Endothelial cell (in vitro differentiated cells): ENCODE data around the gene TNFRSF25. TPM values are rescaled to one million over a fixed set of nuclear protein-coding genes. Genes with fewer than 3 reads are reported as not detected.
"Not testable (repeated sequence)": the region's sequence is repeated elsewhere in the genome, so short reads cannot be mapped to it uniquely, and the experiment has no call there.

Source experiments
- DNase-seq: peaks from one replicate; pipeline ENCODE4 v3.0.0; 2021; ENCODE audit warnings: low spot score
- H3K27ac Mint-ChIP-seq: one replicate; pipeline ENCODE4 v1.8.0; 2021; ENCODE audit warnings: mixed read lengths, inconsistent platforms; ENCODE audit not compliant: unreplicated experiment
- H3K27me3 Mint-ChIP-seq: one replicate; pipeline ENCODE4 v1.8.0; 2021; ENCODE audit warnings: mild to moderate bottlenecking, moderate library complexity, mixed read lengths, inconsistent platforms; ENCODE audit not compliant: unreplicated experiment
- H3K36me3 Mint-ChIP-seq: one replicate; pipeline ENCODE4 v1.8.0; 2021; ENCODE audit warnings: mild to moderate bottlenecking, low read depth, mixed read lengths, inconsistent platforms; ENCODE audit not compliant: unreplicated experiment
- H3K4me1 Mint-ChIP-seq: one replicate; pipeline ENCODE4 v1.8.0; 2021; ENCODE audit warnings: mild to moderate bottlenecking, mixed read lengths, inconsistent platforms; ENCODE audit not compliant: unreplicated experiment
- H3K4me3 Mint-ChIP-seq: one replicate; pipeline ENCODE4 v1.8.0; 2021; ENCODE audit warnings: mild to moderate bottlenecking, mixed read lengths, inconsistent platforms; ENCODE audit not compliant: unreplicated experiment
- H3K9me3 Mint-ChIP-seq: one replicate; pipeline ENCODE4 v1.8.0; 2021; ENCODE audit warnings: mixed read lengths, inconsistent platforms; ENCODE audit not compliant: unreplicated experiment
- total RNA-seq: library from RNA; stranded (reverse); fragmentation: NEBNext Ultra II Directional; extraction: Animal tissue kit (Norgen Biotek cat#: 25700); gene quantifications from one replicate; pipeline ENCODE4 v1.2.1, GENCODE V29; 2021; ENCODE audit not compliant: unreplicated experiment
- TF ChIP-seq, protein P1 (sequence below): fragments of 200-600 bp; sonication (generic); IDR thresholded peaks from one replicate; pipeline ENCODE4 v1.5.0; 2021; ENCODE audit warnings: antibody characterized with exemption; ENCODE audit not compliant: unreplicated experiment

The TNFRSF25 gene
- total RNA-seq, 1 donor from 2014 or later = 104 TPM

DNA sequence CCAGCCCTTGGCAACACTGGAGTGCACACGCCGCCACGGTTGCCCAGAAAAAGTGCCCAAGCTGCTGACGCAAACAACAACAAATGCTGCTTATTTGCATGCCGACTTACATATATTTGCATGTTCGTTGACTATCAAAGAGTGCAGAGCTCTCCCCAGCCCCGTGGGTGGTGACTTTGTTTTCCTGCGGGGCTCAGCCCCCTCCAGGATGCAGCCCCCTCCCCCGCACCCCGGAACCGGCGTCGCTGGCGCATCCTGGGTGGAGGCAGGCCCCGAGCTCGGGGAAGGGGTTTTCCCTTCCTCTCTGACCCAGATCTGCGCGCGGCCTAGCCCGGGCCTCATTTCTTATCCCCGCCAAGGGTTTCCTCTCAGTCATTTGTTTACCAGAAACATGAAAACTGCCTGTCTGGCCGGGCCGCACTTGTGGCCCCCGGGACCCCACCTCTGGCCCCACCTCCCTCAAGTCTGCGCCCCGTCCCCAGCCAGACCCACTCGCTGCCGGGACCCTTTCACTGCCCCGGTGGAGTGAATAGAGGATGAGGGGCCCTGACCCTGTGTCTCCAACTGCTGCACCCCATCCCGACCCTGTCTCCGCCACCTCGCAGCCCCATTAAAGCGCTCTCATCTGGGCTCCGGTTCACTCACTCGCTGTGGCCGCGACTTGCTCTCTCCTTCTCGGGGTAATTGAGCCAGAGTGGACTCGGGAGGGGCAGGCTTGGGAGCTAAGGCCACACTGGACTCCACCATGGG lies 5.5 kb downstream of the TNFRSF25 start:
- Mint-ChIP-seq H3K27me3 (peaks cover 10% of the 10 kb centered on the region), H3K27ac (peak overlapping the region; percentile 76), H3K36me3 (peaks cover 26% of the 10 kb centered on the region), H3K9me3 (no peaks in the 10 kb centered on the region), H3K4me1 (peaks cover 7% of the 10 kb centered on the region), H3K4me3 (peak overlapping the region; percentile 25)
- DNase-seq = no peak
- TF ChIP-seq, protein P1, sequence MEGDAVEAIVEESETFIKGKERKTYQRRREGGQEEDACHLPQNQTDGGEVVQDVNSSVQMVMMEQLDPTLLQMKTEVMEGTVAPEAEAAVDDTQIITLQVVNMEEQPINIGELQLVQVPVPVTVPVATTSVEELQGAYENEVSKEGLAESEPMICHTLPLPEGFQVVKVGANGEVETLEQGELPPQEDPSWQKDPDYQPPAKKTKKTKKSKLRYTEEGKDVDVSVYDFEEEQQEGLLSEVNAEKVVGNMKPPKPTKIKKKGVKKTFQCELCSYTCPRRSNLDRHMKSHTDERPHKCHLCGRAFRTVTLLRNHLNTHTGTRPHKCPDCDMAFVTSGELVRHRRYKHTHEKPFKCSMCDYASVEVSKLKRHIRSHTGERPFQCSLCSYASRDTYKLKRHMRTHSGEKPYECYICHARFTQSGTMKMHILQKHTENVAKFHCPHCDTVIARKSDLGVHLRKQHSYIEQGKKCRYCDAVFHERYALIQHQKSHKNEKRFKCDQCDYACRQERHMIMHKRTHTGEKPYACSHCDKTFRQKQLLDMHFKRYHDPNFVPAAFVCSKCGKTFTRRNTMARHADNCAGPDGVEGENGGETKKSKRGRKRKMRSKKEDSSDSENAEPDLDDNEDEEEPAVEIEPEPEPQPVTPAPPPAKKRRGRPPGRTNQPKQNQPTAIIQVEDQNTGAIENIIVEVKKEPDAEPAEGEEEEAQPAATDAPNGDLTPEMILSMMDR = no peak

DNA sequence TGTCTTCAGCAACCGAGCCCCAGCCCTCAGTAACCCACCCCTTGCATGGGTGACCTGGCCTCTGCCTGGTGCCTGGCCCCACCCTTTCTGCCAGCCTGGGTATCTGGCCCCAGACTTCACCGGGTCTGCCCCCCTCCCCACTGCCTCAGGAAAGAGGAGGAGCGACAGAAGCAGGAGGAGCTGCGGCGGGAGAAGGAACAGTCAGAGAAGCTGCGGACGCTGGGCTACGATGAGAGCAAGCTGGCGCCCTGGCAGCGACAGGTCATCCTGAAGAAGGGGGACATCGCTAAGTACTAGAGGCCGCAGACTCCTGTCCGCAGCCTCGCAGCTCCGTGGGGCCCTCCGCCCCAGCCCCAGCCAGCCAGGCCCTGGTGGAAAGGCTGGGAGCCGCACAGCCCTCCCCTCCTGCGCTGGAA lies 6.1 kb downstream of the TNFRSF25 start:
- no peak for DNase-seq
- Mint-ChIP-seq H3K4me3 (no peak overlapping the region), H3K36me3 (peaks cover 26% of the 10 kb centered on the region), H3K27me3 (peaks cover 10% of the 10 kb centered on the region), H3K9me3 (no peaks in the 10 kb centered on the region), H3K4me1 (peaks cover 7% of the 10 kb centered on the region), H3K27ac (no peak overlapping the region)
- TF ChIP-seq, protein P1 = no peak

DNA sequence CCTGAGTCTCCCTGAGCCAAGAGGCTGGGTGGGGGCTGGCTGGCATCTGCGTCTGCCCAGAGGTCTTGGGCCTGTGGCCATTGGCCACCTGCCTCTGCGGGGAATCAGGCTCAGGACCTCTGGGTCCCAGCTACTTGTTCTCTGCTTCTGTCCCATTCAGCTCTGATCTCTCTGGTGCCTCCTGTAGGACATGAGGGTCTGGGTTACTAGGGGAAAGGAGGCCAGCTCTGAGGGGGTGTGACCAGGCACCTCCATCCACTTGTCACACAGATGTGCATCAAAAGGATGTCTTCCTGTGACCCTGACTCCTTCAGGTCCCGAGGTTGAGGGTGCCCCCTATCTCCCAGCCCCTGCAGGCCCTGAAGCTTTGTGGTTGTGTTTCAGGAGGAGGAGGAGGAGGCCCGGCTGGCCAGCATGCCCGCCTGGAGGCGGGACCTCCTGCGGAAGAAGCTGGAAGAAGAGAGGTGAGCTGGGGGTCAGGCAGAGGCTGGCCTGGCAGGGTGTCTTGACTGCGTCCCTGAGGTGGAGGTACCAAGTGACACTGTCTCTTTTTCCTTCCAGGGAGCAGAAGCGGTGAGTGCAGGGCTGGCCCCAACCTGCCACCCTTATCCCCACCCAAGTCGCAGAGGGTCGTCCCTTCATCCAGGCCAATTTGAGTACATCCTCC lies 9.0 kb downstream of the TNFRSF25 start:
- peaks cover 5% of the 10 kb centered on the region for H3K4me1 Mint-ChIP-seq

DNA sequence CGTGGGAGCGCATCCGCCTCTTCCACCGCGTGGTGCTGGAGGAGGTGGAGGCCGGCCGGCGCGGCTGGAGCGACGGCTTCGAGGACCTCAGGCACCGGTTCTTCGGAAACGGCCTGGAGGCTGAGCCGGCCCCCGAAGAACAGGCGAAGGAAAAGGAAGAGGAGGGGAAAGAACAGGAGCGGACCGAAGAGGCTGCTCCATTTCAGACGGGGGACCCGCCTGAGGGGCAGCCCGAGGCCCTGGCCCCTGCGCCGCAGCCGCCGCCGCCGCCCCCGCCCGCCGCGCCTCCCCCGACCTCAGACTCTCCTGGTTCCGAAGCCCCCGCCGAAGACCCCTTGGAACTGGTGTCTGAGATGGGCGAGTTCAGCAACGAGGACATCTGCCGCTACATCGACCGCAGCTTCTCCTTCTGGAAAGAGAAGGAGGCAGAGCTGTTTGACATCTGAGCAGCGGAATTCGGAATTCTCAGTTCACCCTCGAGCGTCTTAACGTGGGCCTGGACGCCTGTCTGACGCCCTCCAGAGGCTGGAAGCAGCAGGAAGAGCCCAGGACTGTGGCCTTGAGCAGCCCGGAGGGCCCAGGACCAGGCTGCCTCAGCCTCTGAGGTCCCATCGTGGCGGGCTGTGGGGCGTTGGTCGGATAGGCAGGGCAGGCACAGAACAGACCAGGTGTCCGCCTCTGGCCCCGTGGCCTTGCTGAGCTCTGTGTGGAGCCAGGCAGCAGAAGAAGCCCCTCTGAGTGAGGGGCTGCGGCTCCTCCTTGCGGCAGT lies 10.0 kb downstream of the TNFRSF25 start:
- not testable (repeated sequence) for H3K9me3 Mint-ChIP-seq, H3K4me1 Mint-ChIP-seq, DNase-seq, H3K36me3 Mint-ChIP-seq, H3K4me3 Mint-ChIP-seq, H3K27ac Mint-ChIP-seq
- peaks cover 10% of the 10 kb centered on the region for H3K27me3 Mint-ChIP-seq

More for the DNA sequence above, 9.0 kb downstream of the TNFRSF25 start:
- H3K27ac Mint-ChIP-seq = no peak overlapping the region
- TF ChIP-seq, protein P1 = no peak
- DNase-seq = no peak
- peaks cover 6% of the 10 kb centered on the region for H3K36me3 Mint-ChIP-seq
- no peak overlapping the region for H3K4me3 Mint-ChIP-seq
- no peaks in the 10 kb centered on the region for H3K9me3 Mint-ChIP-seq
- H3K27me3 Mint-ChIP-seq = peaks cover 10% of the 10 kb centered on the region

DNA sequence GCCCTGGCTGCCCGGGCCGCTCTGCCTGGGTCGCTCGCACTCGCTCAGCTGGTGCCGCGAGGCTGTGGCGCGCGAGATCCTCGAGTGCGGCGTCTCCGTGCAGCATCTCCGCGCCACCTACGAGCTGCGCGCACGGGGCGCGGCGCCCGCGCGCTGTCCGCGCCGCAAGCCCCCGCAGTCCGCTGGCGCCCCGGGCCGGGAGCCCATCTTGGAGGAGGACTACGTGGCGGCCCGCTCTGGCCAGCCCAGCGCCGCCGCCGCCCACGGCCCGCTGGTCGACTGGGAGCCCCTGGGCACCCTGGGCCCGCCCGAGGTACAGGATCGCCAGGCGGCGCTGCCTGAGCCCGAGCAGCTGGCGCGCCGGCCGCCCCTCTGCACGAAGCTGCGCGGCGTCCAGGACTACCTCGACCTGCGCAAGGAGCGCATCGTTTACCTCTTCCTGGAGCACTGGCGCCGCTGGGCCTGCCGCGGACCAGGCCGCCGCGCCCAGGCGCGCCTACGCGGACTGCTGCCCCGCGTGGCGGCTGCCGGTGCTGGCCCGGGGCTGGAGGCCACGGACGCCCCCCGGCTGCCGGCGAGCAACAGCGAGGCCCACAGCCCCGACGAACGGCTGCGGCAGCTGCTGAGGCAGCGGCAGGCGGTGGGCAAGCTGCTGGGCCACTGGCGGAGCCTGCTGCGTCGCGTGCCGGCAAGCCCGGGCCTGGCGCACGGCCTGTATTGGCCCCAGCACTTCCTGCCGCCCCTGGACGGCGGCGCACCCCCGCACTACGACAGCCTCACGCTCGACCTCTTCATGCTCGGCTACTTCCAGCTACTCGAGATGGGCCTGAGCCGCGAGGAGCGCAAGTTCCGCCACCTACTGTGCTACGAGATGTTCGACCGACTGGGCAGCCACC lies 10.9 kb downstream of the TNFRSF25 start:
- Mint-ChIP-seq H3K4me3 (no peak overlapping the region), H3K36me3 (peaks cover 3% of the 10 kb centered on the region), H3K27ac (no peak overlapping the region), H3K27me3 (peaks cover 13% of the 10 kb centered on the region), H3K9me3 (no peaks in the 10 kb centered on the region), H3K4me1 (no peaks in the 10 kb centered on the region)
- TF ChIP-seq, protein P1 = peak; percentile 49
- DNase-seq = peak; percentile 64

DNA sequence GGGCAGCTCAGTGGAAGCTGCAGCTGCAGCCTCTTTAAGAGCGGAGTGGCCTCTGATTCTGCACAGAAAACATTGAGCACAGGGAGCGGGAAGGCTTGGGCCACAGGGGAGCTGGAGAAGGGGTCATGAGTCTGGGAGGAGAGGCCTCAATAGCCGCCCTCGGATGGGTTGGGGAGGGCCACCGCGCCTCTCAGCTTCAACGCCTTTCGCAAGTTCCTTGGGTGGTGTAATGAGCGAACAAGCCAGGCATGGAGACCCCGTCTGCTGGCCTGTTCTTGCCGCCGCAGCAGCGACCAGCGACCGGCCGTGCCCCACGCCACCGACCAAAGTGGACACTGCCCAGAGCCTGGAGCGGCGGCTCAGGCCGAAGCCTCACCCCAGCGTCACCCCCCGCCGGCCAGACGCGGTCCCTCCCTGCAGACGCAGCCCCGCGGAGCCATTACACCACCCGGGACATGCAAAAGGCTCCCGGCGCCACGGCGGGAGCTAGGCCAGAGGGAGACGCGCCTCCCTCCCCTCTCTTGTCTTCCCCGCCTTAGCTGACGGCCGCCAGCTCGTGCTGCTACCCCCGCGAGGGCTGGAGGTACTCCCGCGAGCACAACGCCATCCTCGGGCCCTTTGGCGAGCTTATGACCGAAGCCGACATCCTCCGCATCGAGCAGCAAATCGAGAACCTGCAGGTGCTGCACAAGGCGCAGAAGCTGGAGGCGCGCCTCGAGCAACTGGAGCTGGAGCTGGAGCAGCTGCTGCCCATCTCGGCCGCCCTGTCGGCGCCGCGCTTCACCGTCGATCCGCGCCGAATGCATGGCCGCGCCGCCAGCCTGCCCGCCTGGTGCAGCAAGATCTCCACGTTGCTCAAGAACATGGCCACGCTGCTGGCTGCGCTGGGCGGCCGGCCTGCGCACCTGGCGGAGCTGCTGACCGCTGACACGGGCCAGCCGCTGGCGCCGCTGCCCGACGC lies 11.8 kb downstream of the TNFRSF25 start:
- not testable (repeated sequence) for H3K27ac Mint-ChIP-seq, H3K4me1 Mint-ChIP-seq, H3K9me3 Mint-ChIP-seq, H3K4me3 Mint-ChIP-seq, DNase-seq, H3K36me3 Mint-ChIP-seq
- H3K27me3 Mint-ChIP-seq = peaks cover 16% of the 10 kb centered on the region
